ENCODE results near the gene DACT1.

The DACT1 gene

DNA sequence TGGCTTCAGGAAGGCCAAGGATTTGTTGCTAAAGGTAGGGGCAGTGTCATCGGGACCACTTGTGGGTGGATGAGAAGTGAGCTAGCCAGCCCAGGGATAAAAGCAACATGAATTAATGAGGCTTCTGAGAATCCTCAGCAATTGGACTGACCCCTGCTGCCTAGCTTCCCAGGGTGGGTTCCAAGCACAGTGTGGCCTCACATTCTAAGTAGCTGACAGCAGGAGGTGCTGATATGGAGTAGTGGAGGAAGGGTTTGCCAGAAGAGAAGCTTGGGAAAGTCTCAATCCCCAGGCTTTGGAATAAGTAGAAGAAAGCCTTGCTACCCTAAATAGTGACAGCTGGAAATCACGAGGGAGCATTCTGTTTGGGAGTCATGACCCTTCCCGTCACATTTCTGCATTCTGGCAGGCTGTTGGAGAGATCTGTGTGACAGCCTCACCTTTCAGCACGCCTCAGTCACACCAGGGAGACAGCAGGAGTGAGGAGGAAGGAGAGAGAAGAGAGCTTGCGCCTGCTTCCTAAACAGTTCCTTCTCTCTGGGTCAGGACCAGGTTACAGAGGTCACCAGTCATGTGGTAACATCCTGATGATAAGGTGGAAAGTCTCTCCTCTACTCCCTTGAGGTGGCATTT, 31.2 kb downstream of the DACT1 start:
- DNase-seq, result no peak

DNA sequence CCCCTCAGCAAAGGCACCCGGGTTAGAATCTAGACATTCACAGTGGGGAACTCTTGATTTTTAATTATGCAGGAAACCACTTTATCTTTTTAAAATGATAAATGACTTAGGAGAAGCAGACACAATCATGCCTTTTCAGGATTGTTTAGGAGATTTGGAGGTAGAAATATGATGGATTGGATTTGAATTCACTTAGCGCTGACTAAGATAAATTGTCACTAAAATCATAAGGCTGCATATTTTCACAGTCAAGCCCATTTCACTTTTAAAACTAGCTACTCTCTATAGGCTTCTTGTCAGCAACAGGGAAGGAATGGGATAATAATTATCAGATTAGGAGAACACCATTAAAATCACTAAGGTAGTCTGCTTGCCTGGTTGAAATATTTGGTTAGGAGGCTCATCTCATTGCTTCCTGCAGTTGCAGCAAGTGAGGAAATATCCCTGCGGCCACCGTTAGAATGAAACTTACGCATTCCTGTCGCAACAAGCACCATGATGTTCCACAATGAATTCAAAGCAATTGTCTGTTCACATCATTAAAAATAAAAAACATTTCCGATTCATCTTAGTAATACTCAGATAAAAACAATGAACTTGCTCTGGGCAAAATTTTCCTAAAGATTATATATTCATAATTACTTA, 31.9 kb downstream of the DACT1 start:
- no peak for DNase-seq

DNA sequence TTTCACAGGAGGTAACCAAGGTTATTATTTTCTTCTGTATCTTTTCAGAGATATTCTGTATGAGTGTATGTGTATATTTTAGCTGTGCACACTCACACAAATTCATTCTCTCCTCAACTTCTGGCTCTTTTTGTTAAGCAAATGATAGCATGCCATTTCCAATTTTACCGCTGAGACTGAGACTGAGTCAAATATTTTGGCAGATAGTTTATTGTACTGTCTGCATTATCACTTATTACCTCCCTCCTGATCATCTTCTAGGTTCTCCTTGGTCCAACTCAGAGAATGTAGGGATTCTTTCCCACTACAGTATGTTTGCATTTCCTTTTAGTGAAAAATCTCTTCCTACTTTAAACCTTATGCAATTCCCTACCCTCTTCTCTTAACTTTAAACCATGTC, 33.3 kb downstream of the DACT1 start:
- no peak for DNase-seq

DNA sequence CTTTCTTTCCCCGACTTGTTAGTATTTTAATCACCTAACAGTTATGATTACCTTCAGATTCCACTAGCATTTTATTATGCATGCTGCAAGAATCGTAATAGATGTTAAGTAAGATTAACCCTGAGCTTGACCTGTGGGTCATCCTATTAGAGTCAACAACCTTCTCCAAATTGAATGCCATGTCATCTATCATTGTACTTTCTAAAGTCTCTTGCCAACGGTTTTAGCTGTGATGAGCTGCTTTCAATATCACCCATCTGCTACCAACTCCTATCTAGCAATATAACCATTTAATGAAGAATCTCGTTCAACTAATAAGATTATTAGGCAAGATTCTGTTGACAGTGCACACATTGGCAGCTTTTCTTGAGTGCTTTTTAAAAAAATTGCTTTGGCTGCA, 33.7 kb downstream of the DACT1 start:
- DNase-seq, result no peak

DNA sequence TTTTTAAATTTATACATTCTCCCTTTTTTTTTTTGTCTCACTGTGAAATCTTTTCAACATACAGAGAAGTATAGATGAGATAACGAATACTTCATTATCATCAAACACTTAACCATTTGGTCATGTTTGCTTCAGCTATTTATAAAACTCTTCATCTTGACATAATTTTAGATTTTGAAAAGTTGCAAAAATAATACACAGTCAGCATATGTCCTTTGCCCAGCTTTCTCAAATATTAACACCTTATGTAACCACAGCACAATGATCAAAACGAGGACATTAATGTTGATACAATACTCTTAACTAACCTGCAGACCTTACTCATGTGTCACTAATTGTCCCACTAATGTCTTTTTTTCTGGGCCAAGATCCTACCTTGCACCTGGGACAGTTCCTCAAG, 36.0 kb downstream of the DACT1 start:
- no peak for DNase-seq

DNA sequence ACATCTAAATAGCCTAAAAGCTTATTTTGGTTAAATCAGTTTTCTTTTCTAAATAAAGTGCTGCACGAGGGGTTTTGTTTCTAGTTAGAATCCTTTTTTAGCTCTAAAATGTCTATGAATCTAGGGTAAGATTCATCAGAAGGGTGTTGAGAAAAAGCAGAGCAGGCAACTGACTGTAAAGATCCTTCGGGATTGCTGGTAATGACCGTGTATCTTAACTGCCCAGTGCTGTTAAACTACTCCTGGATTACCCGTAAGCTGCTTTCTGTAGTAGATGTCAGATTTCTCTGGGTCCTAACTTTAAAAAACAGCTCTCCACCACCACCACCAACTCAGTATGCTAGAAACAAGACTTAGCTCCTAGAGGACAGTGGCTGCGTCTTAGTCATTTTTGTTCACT, 39.2 kb downstream of the DACT1 start:
- no peak for DNase-seq

DNA sequence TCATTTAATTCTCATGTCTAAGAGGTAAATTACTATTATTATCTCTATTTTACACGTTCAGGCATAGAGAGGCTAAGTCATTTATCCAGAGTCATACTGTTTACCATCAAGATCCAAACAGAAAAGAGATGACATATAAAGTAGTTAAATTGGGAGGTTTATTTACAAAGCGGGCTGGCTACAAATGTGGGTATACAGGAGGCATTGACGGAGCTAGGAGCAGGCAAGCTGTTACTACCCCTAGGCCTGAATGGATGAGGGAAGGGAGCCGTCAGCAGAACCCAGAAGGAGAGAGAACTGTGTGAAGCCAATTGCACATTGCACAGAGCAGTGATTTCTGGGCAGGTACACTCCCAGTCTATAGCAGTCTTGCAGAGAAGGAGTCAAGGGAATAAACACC, 39.8 kb downstream of the DACT1 start:
- no peak for DNase-seq

DNA sequence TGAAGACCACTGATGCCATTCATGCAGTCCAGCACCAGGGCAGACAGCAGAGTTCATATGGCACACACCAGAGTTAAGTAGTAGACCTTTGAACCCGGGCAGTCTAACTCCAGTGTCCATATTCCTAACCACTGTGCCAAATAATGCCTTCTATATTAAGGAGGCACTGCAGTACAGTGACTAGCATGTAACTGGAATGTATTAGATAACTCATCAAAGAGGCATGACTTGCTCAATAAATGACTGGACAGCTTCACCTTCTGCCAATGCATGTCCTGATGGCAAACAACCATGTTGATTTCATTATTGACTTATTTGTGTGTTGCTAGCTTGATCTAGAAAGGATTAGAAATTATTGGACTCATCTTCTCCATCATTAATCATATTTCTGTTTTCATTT, 40.2 kb downstream of the DACT1 start:
- no peak for DNase-seq

DNA sequence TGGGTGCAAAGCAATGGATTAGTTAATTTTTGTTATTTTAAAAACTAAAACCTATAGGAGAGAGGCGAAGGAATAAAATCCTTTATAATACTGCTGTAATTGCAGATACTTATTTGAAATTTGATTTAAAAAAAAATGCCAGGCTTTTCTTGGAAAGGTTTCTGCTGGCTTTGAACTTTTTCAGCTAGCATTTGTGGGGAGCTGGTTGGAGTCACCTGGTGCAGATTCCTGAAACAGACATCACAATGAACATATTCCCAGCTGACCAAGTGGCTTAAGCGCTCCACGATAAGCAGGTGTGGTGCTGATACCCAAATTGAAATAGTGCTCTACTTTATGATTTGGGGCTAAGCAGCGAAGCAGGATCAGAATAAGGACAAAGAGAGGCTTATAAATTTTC, 42.9 kb downstream of the DACT1 start:
- DNase-seq, result no peak

DNA sequence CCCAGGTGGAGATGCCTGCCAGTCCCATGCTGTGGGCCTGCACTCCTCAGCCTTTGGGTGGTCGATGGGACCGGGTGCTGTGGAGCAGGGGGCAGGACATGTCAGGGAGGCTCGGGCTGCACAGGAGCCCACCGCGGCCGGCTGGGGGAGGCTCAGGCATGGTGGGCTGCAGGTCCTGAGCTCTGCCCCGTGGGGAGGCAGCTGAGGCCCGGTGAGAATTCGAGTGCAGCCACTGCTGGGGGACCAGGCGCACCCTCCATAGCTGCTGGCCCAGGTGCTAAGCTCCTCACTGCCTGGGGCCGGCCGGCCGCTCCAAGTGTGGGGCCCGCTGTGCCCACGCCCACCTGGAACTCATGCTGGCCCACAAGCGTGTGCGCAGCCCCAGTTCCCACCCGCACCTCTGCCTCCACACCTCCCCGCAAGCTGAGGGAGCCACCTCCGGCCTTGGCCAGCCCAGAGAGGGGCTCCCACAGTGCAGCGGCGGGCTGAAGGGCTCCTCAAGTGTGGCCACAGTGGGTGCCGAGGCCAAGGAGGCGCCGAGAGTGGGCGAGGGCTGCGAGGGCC, 49.6 kb downstream of the DACT1 start:
- DNase-seq, result no peak

DNA sequence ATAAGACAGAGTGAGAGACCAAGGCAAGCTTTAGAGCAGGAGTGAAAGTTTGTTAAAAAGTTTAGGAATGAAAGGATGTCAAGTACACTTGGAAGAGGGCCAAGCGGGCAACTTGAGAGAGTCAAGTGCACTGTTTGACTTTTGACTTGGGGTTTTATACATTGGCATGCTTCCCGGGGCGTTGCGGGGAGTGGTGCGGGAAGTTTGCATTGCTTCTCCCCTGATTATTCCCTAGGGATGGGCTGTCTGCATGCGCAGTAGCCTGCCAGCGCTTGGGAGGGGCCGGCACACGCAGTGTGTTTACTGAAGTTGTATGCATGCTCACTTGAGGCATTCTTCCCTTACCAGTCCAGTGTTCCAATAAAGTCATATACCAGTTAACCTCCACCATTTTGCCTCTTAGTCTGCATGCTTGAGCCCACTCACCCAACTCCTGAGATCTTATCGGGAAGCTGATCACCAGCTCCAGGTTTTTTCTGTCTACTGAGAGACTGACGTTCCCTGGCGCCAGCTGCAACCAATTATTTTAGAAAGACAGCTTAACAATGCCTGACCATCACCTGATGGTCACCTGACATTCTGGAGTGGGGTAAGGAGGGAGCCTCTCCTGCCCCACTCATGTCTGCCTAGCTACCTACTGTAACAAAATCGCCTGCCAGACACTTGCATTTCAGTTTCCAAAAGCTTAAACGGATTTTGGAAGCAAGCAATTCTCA, 53.2 kb downstream of the DACT1 start:
- DNase-seq, result no peak

DNA sequence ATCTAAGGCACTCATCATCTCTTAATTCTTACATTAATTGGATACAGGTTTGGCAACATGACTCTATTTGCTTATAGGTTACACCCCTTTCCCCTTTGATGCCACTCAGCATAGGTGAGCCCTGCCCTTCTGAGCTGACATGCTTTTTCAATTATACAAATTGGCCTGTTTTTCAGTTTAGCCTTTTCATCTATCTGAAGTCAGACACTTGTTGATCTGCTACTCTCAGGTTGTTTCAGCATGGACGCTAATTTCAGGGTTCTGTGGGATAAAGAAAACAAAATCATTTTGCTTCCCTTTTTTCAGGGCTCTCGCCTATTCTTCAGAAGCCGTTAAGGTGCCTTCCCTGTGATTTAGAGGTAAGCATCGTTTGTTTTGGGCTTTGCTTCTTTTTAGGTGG, 55.3 kb downstream of the DACT1 start:
- DNase-seq, result no peak

DNA sequence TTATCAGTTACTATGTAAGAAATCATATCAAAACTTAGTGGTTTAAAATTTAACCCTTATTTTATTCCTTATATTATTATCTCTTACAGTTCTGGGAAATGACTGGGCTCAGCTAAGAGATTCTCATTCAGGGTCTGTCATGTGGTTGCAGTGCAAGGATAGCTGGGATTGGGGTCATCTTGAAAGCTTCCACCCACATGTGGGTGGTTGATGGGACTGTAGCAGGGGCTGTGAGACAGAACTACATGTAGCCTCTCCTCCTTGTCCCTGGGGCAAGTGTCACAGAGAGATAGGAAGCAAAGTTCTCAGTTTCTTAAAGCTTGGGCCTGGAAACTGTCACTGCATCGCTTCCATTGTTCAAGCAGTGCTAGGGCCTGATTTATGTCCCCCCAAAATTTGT, 57.8 kb downstream of the DACT1 start:
- DNase-seq, result no peak

DNA sequence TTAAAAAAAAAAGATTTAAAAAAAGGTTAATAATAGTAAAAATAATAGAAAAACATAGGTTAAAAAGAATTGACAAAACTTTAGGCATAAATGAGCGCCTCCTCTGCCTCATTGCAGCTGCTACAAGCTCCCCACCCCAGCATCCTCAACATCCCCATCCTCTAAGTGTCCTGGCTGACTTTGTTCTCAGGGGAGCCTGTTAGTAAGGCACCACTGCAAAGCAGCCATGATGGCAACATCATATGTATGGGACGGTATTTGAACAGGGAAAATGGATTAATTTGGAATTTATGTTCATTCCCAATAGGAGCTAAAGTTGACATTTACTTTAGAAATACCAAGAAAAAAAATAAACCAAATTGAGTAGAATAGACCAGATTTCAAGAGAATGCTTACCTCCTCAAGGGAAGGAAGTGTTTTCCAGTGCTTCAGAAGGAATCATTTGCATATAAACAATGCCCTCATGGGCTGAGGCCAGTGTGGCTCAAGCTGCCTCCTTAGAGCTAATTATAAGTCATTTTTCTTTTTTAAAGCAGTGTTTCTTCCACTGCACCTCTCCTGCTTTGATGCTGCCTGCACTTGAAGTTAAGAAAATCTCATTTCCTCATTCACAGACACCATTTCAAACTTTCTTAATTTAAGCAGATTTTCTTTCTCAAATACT, 59.6 kb downstream of the DACT1 start:
- DNase-seq, result no peak
